GM23338 (cell line): ENCODE measurements around the gene DPP9.

Experiments used
- CREB1 ChIP-seq: fragments of 250-450 bp; sonication (Bioruptor Pico); IDR thresholded peaks from 2 replicates; pipeline ENCODE4 v1.5.0; 2020; ENCODE audit warnings: low read depth, mild to moderate bottlenecking, moderate library complexity
- ETS1 ChIP-seq: IDR thresholded peaks from 2 replicates; pipeline ENCODE4 v1.6.1; 2016; ENCODE audit warnings: antibody characterized with exemption
- EZH2 ChIP-seq: fragments of 200-600 bp; sonication (generic); IDR thresholded peaks from one replicate; pipeline ENCODE4 v1.8.0; 2017; ENCODE audit warnings: antibody characterized with exemption, mild to moderate bottlenecking, low read depth; ENCODE audit not compliant: unreplicated experiment
- EZH2phosphoT487 ChIP-seq: fragments of 200-600 bp; sonication (generic); IDR thresholded peaks from one replicate; pipeline ENCODE4 v1.8.1; 2018; ENCODE audit warnings: antibody characterized with exemption; ENCODE audit not compliant: unreplicated experiment
- JUNB ChIP-seq: IDR thresholded peaks from one replicate; pipeline ENCODE4 v1.6.1; 2016; ENCODE audit warnings: antibody characterized with exemption; ENCODE audit not compliant: unreplicated experiment
- NANOG ChIP-seq: IDR thresholded peaks from 2 replicates; pipeline ENCODE4 v1.6.1; 2016; ENCODE audit warnings: antibody characterized with exemption, borderline replicate concordance
- POLR2AphosphoS5 ChIP-seq: IDR thresholded peaks from 2 replicates; pipeline ENCODE4 v1.6.1; 2016; ENCODE audit warnings: antibody characterized with exemption, low read depth
- REST ChIP-seq: IDR thresholded peaks from one replicate; pipeline ENCODE4 v1.6.1; 2018; ENCODE audit warnings: antibody characterized with exemption; ENCODE audit not compliant: unreplicated experiment
- STAT1 ChIP-seq: IDR thresholded peaks from one replicate; pipeline ENCODE4 v1.6.1; 2016; ENCODE audit warnings: antibody characterized with exemption; ENCODE audit not compliant: unreplicated experiment
- ZNF331 ChIP-seq: fragments of 250-450 bp; sonication (Bioruptor Pico); IDR thresholded peaks from 2 replicates; pipeline ENCODE4 v1.5.0; 2020; ENCODE audit warnings: low read depth, mild to moderate bottlenecking, moderate library complexity
- ZNF462 ChIP-seq: fragments of 250-450 bp; sonication (Bioruptor Pico); IDR thresholded peaks from 2 replicates; pipeline ENCODE4 v1.5.0; 2020; ENCODE audit warnings: mild to moderate bottlenecking, moderate library complexity
- TF ChIP-seq, protein P1 (sequence below), 2 experiments: fragments of 200-600 bp in 1 of 2; sonication (generic) in 1 of 2; conservative IDR thresholded peaks; 2 replicates each; pipeline versions ENCODE4 v1.5.1 to v1.6.1; 2016 to 2017; ENCODE audit warnings: antibody characterized with exemption in 2 of 2, low read depth in 2 of 2, mild to moderate bottlenecking in 2 of 2, moderate library complexity in 1 of 2

DNA sequence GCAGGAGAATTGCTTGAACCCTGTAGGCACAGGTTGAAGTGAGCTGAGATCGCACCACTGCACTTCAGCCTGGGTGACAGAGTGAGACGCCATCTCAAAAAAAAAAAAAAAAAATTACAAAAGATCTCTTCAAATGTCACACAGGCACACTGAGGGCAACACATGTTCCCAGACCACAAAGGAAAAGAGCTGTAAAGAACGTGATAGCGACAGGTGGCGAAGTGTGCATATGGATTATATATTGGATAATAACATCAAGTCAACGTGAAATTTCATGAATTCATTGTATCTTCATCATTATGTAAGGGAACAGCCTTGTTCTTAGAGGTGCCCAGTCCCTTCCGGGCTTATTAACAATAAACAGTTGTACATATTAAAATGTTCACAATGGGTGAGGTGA, 31.8 kb upstream of the DPP9 start:
- TF ChIP-seq, protein P1, sequence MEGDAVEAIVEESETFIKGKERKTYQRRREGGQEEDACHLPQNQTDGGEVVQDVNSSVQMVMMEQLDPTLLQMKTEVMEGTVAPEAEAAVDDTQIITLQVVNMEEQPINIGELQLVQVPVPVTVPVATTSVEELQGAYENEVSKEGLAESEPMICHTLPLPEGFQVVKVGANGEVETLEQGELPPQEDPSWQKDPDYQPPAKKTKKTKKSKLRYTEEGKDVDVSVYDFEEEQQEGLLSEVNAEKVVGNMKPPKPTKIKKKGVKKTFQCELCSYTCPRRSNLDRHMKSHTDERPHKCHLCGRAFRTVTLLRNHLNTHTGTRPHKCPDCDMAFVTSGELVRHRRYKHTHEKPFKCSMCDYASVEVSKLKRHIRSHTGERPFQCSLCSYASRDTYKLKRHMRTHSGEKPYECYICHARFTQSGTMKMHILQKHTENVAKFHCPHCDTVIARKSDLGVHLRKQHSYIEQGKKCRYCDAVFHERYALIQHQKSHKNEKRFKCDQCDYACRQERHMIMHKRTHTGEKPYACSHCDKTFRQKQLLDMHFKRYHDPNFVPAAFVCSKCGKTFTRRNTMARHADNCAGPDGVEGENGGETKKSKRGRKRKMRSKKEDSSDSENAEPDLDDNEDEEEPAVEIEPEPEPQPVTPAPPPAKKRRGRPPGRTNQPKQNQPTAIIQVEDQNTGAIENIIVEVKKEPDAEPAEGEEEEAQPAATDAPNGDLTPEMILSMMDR (conservative IDR thresholded peaks at IDR 0.05; ENCODE audit: low read depth in 2 of 2): no peak
- no peak for TF ChIP-seq REST
- no peak for TF ChIP-seq JUNB
- no peak for TF ChIP-seq POLR2AphosphoS5
- no peak for TF ChIP-seq EZH2phosphoT487
- TF ChIP-seq EZH2: no peak
- no peak for TF ChIP-seq ZNF331 (CRISPR knock-in tag)
- TF ChIP-seq CREB1: no peak
- TF ChIP-seq NANOG: no peak
- no peak for TF ChIP-seq ETS1
- no peak for TF ChIP-seq STAT1
- no peak for TF ChIP-seq ZNF462 (CRISPR knock-in tag)
